22Rv1 (cell line): ENCODE results near the gene RBM20.

Experiments
- CTCF ChIP-seq: fragments of 450-650 bp; IDR thresholded peaks from 2 replicates; pipeline ENCODE4 v1.5.1; 2017; ENCODE audit warnings: mild to moderate bottlenecking
- ZFX ChIP-seq: fragments of 450-650 bp; IDR thresholded peaks from 2 replicates; pipeline ENCODE4 v1.6.1; 2017; ENCODE audit warnings: antibody characterized with exemption, borderline replicate concordance

GRCh38 chr10:110682348-110682747, 38.2 kb downstream of the RBM20 start:
- no peak for TF ChIP-seq CTCF
- no peak for TF ChIP-seq ZFX
